Measurements from ENCODE around the gene UGT1A4.

Gene UGT1A4

DNA sequence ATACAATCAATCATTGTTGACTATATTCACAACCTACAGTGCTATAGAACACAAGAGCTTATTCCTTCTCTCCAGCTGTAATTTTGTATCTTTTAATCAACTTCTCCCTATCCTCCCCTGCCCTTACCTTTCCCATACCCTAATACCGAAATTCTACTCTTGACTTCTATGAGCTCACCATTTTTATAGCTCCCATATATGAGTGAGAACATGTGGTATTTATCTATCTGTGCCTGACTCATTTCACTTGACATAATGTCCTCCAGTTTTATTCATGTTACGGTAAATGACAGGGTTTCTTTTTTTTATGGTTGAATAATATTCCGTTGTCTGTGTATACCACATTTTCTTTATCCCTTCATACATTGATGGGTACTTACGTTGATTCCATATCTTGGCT lies 62.2 kb downstream of the UGT1A4 start:
- no peak for DNase-seq (ENCODE audit: low read depth in 2 of 2, low spot score in 1 of 2)

DNA sequence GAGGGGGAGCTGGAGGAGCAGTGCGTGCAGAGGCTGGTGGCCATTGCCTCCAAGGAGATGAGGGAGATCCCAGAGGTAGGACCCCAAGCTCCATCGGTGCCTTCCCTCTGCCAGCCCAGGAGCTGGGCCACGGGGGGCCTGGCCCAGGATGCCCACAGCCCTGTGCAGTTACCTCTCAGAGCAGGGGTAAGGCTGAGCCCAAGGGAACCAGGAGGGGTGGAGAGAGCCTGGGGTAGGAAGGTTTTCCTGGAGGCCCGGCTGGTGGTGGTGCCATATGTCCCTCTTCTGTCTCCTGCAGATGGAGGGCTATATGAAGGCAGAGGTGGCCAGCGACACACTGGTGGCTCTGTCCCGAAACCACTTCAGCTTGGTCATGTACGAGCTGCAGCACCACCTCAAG lies 71.0 kb downstream of the UGT1A4 start:
- no peak for DNase-seq (ENCODE audit: low read depth in 2 of 2, low spot score in 1 of 2)

DNA sequence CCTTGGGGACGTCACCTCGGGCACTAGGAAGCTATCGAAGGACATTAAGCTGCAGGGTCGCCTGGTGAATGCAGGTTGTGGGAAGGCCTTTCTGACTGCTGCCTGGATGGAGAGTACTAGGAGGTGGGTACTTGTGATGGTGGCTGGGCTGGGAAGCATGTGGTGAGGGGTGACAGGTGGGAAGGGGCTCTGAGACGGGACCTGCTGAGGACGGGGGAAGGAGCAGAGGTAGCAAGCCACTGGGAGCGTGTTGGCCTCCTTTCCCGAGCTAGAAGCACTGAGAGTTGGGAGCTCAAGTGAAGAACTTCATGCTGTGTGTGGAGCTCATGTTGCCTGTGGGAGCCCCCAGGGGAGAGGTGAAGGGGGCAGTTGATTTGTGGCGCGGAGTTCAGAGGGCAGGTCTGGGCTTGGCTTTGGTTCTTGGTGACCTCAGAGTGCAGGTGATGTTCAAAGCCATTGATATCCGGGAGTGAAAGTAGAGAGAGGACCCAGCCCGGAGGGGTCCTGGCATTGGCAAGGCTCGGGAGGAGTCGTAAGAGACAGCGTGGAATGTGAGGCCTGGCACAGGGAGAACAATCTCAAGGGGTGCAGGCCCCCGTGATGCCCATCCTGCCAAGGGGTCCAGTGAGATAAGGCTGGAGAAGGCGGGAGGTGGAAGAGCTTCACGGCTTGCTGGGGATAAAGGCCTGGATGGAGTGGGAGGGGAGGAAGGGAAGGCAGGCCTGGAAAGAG lies 72.8 kb downstream of the UGT1A4 start:
- no peak for DNase-seq (ENCODE audit: low read depth in 2 of 2, low spot score in 1 of 2)

DNA sequence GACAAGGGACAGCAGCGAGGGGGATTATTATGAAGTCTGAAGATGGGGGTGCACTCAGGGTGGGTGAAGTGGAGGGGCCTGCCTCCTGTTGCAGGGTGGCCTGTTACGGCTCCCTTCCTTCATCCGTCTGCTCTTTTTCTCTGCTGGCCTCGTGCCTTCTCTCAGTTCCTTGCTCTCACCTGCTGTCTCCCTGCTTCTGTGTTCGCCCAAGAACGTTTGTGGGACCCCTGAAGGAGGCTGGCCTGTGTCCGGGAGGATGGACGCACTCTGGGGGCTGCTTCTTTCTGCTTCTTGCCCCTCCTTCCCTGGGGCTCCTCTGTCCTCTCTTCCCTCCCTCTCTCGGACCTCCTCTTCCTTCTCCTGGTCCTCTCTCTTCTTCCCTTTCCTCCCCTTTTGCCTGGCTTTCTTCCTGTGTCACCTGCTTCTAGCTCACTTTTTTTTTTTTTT lies 73.4 kb downstream of the UGT1A4 start:
- DNase-seq (ENCODE audit: low read depth in 2 of 2, low spot score in 1 of 2): no peak

GRCh38 chr2:233792720-233793119 lies 74.2 kb downstream of the UGT1A4 start:
- DNase-seq (ENCODE audit: low read depth in 2 of 2, low spot score in 1 of 2): no peak

DNA sequence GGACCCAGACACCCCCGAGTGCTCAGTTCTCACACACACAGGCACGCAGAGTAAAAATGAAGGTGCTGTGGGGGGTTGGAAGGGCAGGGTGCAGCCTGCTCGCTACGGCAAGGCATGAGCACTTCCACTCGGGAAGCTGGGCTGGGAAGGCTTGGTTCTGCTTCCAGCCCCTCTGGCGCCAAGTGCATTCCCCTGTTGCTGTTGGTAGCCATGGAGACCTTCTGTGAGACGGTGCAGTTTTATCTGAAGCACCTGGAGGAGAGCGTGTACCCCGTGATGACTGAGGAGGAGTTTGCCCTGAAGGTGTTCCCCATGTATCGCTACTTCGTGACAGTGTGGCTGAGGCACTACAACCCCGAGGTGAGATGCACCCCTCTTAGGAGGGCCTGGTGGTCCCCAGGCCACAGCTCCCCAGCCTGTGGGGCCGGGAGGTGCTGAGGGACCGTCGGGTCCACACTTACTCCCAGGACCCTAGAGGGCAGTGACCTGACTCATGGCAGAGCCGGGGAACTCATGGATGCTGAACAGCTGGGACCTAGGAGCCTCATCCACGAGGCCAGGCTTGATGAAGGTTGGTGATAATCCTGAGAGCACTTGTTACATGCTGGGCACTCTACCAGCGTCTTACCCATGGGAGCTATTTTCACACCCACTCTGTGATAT lies 75.1 kb downstream of the UGT1A4 start:
- DNase-seq (ENCODE audit: low read depth in 2 of 2, low spot score in 1 of 2): no peak

DNA sequence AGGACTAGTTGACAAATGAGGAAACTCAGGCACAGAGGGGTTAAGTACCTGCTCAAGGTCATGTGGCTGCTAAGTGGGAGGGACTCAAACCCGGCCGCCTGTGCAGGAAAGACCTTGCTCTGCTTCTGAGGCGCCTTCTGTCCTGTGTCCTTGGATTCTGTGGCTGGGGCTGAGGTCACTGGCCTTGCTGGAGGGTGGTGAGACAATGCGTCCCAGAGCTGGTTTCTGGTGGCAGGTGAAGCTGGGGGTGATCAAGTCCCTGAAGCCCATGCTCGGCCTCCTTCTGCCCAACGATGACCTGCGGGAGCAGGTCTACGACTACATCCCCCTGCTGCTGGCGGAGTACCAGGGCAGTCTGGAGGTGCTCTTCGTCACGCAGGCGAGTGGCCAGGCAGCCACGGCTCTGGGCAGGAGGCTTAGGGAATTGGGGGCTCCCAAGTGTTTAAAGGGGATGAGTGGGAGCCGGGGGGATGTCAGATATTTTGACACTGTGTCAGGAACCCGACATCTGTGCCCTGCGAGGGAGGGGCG lies 75.7 kb downstream of the UGT1A4 start:
- DNase-seq (ENCODE audit: low read depth in 2 of 2, low spot score in 1 of 2): no peak

GRCh38 chr2:233795735-233796171 lies 77.2 kb downstream of the UGT1A4 start:
- no peak for DNase-seq (ENCODE audit: low read depth in 2 of 2, low spot score in 1 of 2)

- no peak for DNase-seq (ENCODE audit: low read depth in 2 of 2, low spot score in 1 of 2)
These were observed 77.7 kb downstream of the UGT1A4 start for GRCh38 chr2:233796254-233796653.

GRCh38 chr2:233798335-233799086 lies 80.0 kb downstream of the UGT1A4 start:
- no peak for DNase-seq (ENCODE audit: low read depth in 2 of 2, low spot score in 1 of 2)

DNA sequence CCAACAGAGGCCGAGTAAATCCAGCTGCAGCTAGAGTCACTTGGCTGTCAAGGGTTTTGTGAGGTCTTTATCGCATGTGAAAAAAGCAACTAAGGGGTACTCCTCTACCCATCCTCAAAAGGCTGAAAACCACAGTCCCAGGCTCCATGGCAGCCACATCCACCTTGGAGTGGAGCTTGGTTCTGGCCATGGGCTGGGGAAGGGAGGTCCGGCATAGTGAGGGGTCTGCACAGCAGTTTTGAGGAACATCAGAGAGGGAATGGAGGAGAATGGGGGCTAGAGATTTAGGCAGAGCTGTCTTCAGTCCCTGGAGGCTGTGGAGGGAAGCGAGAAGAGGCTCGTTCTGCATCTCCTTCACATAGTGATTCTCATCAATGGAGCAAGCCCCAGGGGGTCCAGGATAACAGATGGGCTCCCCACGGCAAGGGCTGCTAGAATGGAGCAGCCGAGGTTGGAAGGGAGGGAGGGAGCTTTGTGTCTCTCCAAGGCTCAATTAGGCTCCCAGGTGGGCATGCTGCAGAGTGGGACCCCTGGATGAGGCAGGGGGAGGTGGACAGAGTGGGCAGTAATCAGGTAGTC lies 80.6 kb downstream of the UGT1A4 start:
- no peak for DNase-seq (ENCODE audit: low read depth in 2 of 2, low spot score in 1 of 2)

GRCh38 chr2:233799716-233800115 lies 81.2 kb downstream of the UGT1A4 start:
- no peak for DNase-seq (ENCODE audit: low read depth in 2 of 2, low spot score in 1 of 2)

DNA sequence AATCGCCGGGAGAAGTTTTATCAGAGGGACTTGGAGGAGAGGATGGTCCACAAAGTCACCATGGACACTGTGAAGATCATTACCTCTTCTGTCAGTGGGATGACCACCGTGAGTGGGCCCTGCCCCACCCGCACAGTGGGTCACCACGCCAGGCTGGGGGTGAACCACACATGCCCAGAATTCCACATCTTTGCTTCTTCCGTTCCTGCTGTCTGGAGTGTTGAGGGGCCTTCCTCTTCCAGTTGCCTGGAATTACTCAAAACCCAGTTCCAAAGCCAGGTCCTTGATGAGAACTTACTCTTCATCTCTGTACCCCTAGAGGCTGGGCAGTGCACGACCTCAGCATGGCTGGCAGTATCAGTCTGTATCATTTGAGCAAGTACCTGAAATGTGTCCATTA lies 81.7 kb downstream of the UGT1A4 start:
- DNase-seq (ENCODE audit: low read depth in 2 of 2, low spot score in 1 of 2): no peak

- no peak for DNase-seq (ENCODE audit: low read depth in 2 of 2, low spot score in 1 of 2)
These were observed 83.0 kb downstream of the UGT1A4 start for GRCh38 chr2:233801357-233802131.

GRCh38 chr2:233802132-233802815 lies 83.7 kb downstream of the UGT1A4 start:
- no peak for DNase-seq (ENCODE audit: low read depth in 2 of 2, low spot score in 1 of 2)

DNA sequence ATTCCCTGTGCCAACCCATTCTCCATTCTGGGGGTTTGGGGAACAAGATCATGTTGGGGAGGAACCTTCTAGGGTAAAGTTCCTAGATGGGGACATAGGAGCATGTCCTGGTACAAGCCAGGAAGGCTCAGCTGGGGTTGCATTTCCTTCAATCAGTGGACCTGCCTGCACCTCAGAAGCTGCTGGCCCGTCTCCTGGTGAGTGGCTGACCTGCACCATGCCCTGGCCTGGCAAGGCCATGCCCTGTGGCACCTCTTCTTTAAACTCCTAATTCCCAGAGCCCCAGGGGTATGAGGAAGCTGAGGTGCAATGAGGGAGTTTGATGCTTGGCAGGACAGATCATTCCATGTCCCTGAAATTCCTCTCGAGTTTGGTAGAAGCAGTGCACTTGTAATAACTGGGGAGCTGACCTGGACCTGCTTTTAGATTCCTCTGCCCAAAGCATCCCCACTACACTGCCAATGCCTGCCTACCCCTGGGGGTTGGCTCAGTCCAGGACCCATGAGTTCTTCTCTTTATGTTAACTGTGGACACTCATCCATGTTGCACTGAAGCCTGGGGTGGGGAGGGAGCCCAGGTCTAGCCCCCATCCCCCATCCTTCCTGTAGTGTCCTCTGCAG lies 84.9 kb downstream of the UGT1A4 start:
- no peak for DNase-seq (ENCODE audit: low read depth in 2 of 2, low spot score in 1 of 2)

DNA sequence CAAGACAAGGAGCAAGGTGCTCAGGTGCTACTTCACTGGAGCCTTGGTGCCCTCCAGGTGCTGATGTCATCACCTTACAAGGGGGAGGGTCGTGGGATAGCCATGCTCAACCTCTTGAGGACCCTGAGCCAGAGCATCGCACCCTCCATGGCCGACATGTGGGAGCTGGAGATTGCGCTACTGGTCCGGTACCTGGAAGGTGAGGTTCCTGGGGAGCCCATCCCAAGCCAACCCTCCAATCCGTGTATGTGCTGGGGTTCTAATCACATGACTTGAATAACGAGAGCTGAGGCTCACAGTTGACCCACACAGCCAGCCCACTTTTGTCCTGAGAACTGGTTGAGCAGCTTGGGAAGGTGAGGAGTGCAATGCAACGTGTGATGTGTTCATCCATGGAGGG lies 85.5 kb downstream of the UGT1A4 start:
- DNase-seq (ENCODE audit: low read depth in 2 of 2, low spot score in 1 of 2): no peak

DNA sequence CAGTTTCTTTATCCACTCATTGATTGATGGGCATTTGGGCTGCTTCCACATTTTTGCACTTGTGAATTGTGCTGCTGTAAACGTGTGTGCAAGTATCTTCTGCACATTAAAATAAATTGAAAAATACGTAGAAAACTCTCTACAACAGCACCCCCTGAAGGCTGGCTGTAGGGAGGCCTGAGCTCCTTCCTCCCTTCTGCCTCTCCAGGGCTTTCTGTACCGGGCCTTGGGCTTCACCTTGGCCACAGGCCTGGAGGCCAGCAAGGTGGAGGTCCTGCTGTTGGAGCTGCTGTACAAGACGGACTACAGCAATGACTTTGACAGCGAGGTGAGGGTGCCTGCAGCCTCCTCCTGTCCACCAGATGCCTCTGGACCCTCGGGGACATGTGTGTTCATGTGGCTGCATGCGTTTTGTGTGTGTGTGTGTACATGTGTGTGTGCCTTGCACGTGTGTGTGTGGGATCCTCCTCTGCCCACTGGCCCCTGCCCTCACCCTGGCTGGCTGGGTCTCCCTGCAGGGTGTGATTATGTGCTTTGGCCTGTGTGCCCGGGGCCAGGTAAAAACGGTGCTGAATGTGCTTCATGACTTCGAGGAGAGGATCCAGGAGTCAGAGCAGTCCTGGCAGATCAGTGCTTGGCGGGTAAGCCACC lies 88.8 kb downstream of the UGT1A4 start:
- no peak for DNase-seq (ENCODE audit: low read depth in 2 of 2, low spot score in 1 of 2)
